DOHH2 (cell line): Measurements from ENCODE around the gene EID1.

Experiments
- EZH2phosphoT487 ChIP-seq: fragments of 200-600 bp; sonication (generic); IDR thresholded peaks from 2 replicates; pipeline ENCODE4 v1.6.1; 2017; ENCODE audit warnings: borderline replicate concordance, mild to moderate bottlenecking, antibody characterized with exemption, low read length, moderate library complexity, mixed read lengths
- TF ChIP-seq, protein P1 (sequence below): fragments of 200-600 bp; sonication (generic); IDR thresholded peaks from one replicate; pipeline ENCODE4 v1.5.1; 2014; ENCODE audit warnings: antibody characterized with exemption, mild to moderate bottlenecking, low read depth, low read length; ENCODE audit not compliant: poor library complexity, severe bottlenecking

DNA sequence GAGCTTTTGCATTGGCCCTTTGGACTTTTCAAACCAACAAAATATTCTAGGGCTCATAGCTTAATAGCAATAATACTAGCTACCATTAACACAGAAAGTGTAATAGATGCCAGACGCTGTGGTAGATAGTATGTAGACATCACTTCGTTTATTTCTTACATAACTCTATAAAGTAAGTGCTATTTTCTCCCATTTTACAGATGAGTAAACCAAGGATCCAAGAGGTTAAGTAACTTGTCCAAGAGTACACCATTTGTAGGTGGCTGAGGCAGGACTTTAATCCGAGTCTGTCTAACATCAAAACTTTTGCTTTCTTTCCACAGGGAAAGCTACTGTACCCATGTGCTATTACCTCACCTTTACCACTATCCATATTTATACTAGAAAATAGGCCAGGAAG is 12.0 kb downstream of the EID1 start:
- TF ChIP-seq, protein P1, sequence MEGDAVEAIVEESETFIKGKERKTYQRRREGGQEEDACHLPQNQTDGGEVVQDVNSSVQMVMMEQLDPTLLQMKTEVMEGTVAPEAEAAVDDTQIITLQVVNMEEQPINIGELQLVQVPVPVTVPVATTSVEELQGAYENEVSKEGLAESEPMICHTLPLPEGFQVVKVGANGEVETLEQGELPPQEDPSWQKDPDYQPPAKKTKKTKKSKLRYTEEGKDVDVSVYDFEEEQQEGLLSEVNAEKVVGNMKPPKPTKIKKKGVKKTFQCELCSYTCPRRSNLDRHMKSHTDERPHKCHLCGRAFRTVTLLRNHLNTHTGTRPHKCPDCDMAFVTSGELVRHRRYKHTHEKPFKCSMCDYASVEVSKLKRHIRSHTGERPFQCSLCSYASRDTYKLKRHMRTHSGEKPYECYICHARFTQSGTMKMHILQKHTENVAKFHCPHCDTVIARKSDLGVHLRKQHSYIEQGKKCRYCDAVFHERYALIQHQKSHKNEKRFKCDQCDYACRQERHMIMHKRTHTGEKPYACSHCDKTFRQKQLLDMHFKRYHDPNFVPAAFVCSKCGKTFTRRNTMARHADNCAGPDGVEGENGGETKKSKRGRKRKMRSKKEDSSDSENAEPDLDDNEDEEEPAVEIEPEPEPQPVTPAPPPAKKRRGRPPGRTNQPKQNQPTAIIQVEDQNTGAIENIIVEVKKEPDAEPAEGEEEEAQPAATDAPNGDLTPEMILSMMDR, result no peak
- TF ChIP-seq EZH2phosphoT487, result no peak
